ENCODE results near the gene INAVA.

DNA sequence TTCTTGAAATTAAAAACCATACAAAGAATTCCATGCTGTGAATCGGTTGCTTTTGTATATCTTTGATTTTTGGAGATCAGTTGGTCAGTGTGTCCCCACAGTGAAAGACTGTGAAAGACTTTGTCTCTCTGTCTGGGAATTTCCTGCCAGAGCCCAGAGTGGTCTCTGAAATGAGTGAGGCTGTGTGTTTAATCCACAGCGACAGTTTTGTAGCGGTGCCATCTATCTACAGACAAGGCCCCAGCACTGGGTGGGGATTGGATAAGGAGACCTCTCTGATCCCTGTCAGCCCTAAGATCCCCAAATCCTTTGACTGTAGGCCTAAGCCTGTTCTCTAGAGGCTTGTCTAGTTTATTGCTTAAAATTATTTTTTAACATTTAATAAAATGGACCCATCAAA is 11.6 kb upstream of the INAVA start:
- TF ChIP-seq EZH2 (IDR thresholded peaks at IDR 0.05; ENCODE audit: borderline replicate concordance, low read depth, low read length, severe bottlenecking): no peak
- TF ChIP-seq CTCF (IDR thresholded peaks at IDR 0.05; ENCODE audit: borderline replicate concordance, extremely low read depth, low read length, poor library complexity, severe bottlenecking): no peak

Measured in DND-41 (cell line).